ENCODE results near the gene ZMYM2.
"Not testable (repeated sequence)": the region's sequence is repeated elsewhere in the genome, so short reads cannot be mapped to it uniquely, and the experiment has no call there.

ZMYM2 gene

GRCh38 chr13:20024702-20025101, 66.2 kb downstream of the ZMYM2 start:
- no peak overlapping the region for H3K4me3 ChIP-seq
- TF ChIP-seq CTCF (IDR thresholded peaks at IDR 0.05) = no peak
- DNase-seq (ENCODE audit: low spot score) = no peak

GRCh38 chr13:20028953-20029352, 70.4 kb downstream of the ZMYM2 start:
- no peak overlapping the region for H3K27ac ChIP-seq
- DNase-seq (ENCODE audit: low spot score) = no peak
- H3K4me3 ChIP-seq = no peak overlapping the region
- TF ChIP-seq CTCF (IDR thresholded peaks at IDR 0.05) = no peak

More at GRCh38 chr13:20024702-20025101, 66.2 kb downstream of the ZMYM2 start:
- no peak overlapping the region for H3K27ac ChIP-seq

GRCh38 chr13:20033486-20033885, 75.0 kb downstream of the ZMYM2 start:
- H3K4me3 ChIP-seq = no peak overlapping the region
- DNase-seq (ENCODE audit: low spot score) = no peak
- no peak for TF ChIP-seq CTCF (IDR thresholded peaks at IDR 0.05)
- H3K27ac ChIP-seq = no peak overlapping the region

GRCh38 chr13:20035130-20035529, 76.6 kb downstream of the ZMYM2 start:
- H3K27ac ChIP-seq = no peak overlapping the region
- no peak for DNase-seq (ENCODE audit: low spot score)
- no peak for TF ChIP-seq CTCF (IDR thresholded peaks at IDR 0.05)
- no peak overlapping the region for H3K4me3 ChIP-seq

- no peak for TF ChIP-seq CTCF (IDR thresholded peaks at IDR 0.05)
- H3K27ac ChIP-seq = no peak overlapping the region
- no peak for DNase-seq (ENCODE audit: low spot score)
- no peak overlapping the region for H3K4me3 ChIP-seq
These were observed 79.4 kb downstream of the ZMYM2 start for GRCh38 chr13:20037908-20038307.

GRCh38 chr13:20042603-20043002, 84.1 kb downstream of the ZMYM2 start:
- H3K4me3 ChIP-seq; DNase-seq (ENCODE audit: low spot score): not testable (repeated sequence)

GRCh38 chr13:20043207-20043925, 84.8 kb downstream of the ZMYM2 start:
- no peak for DNase-seq (ENCODE audit: low spot score)
- Histone ChIP-seq H3K27ac (no peak overlapping the region), H3K4me3 (no peak overlapping the region)
- no peak for TF ChIP-seq CTCF (IDR thresholded peaks at IDR 0.05)

More at GRCh38 chr13:20042603-20043002, 84.1 kb downstream of the ZMYM2 start:
- H3K27ac ChIP-seq = not testable (repeated sequence)

Measured in coronary artery (tissue), 2 donors.